HepG2 (cell line): ENCODE data around the gene SYCP2L. TPM values are rescaled to one million over a fixed set of nuclear protein-coding genes. Genes with fewer than 3 reads are reported as not detected.

ENCODE experiments used
- ATAC-seq: fragments of 200-7000 bp; cut with Tn5 transposase; 3 replicates; pipeline ENCODE4 v1.9.1; 2020; ENCODE audit warnings: mild to moderate bottlenecking, moderate library complexity
- BruUV-seq: library from RNA; stranded (reverse); fragments of 400-500 nt; replicated peaks from 2 replicates; lab custom pipeline; 2021; lab: Mats Ljungman, UMichigan
- CTCF ChIA-PET: fragments of 300-600 bp; formaldehyde crosslinking; extraction: SDS; loops from one replicate; lab custom pipeline; 2021; ENCODE audit warnings: low total read pairs, inconsistent platforms, low intra/inter-chr PET ratio; lab: Yijun Ruan, JAX
- POLR2A ChIA-PET: fragments of 350-600 bp; sonication (Branson Sonifier 250); formaldehyde crosslinking; loops from one replicate; lab custom pipeline; 2020; ENCODE audit warnings: antibody characterized with exemption, inconsistent platforms; lab: Yijun Ruan, JAX
- DNase-seq: peaks from one replicate; pipeline ENCODE4 v3.0.0-alpha.2; 2015; ENCODE audit warnings: low spot score
- FAIRE-seq: peaks from 3 replicates; lab custom pipeline; 2011; peaks lifted over from hg19 to GRCh38; lab: Jason Lieb, UNC
- H2AFZ ChIP-seq: one replicate; pipeline ENCODE4 v1.6.1; 2011; ENCODE audit warnings: low read length, inconsistent platforms
- H3K27ac ChIP-seq: fragments of 300-600 bp; 3 replicates; pipeline ENCODE4 v1.8.0; 2011; ENCODE audit warnings: mixed run types, mild to moderate bottlenecking, mixed read lengths, low read length, inconsistent platforms; ENCODE audit not compliant: insufficient read depth; ENCODE audit errors: extremely low read length
- H3K27me3 ChIP-seq, 2 experiments: fragments of 200-600 bp in 1 of 2; 2 replicates in 1 of 2; 3 replicates in 1 of 2; pipeline versions ENCODE4 v1.6.0 to v1.8.0; 2011; ENCODE audit warnings: low read length in 2 of 2, mild to moderate bottlenecking in 2 of 2, moderate library complexity in 2 of 2, inconsistent platforms in 1 of 2; ENCODE audit not compliant: insufficient read depth in 2 of 2, control insufficient read depth in 1 of 2
- H3K36me3 ChIP-seq, 2 experiments: fragments of 200-600 bp in 1 of 2; replicated peaks in 1 of 2; 2 replicates in 1 of 2; 3 replicates in 1 of 2; pipeline versions ENCODE4 v1.5.1 to v1.8.0; 2011; ENCODE audit warnings: low read length in 2 of 2, inconsistent platforms in 1 of 2; ENCODE audit not compliant: insufficient read depth in 2 of 2, control insufficient read depth in 1 of 2
- H3K4me1 ChIP-seq: 2 replicates; pipeline ENCODE4 v1.5.1; 2012; ENCODE audit warnings: low read length, inconsistent platforms; ENCODE audit not compliant: insufficient read depth
- H3K4me2 ChIP-seq: 2 replicates; pipeline ENCODE4 v1.6.0; 2011; ENCODE audit warnings: low read depth, low read length, inconsistent platforms
- H3K4me3 ChIP-seq, 3 experiments: fragments of 200-600 bp in 1 of 3; sonication (generic), shearing (Covaris generic) in 1 of 3; replicated peaks in 1 of 3; 2 replicates each; pipeline ENCODE4 v1.5.1; 2011 to 2016; ENCODE audit warnings: low read length in 3 of 3, inconsistent platforms in 2 of 3, low read depth in 2 of 3, mild to moderate bottlenecking in 2 of 3, control low read depth in 1 of 3, mixed read lengths in 1 of 3; ENCODE audit not compliant: insufficient read depth in 1 of 3
- H3K79me2 ChIP-seq: one replicate; pipeline ENCODE4 v1.6.1; 2011; ENCODE audit warnings: low read length, inconsistent platforms; ENCODE audit not compliant: insufficient read depth
- H3K9ac ChIP-seq: 2 replicates; pipeline ENCODE4 v1.6.0; 2011; ENCODE audit warnings: mild to moderate bottlenecking, low read depth, low read length, inconsistent platforms; ENCODE audit not compliant: insufficient read depth
- H3K9me3 ChIP-seq: 2 replicates; pipeline ENCODE4 v1.5.1; 2012; ENCODE audit warnings: mild to moderate bottlenecking, low read length
- H4K20me1 ChIP-seq: 2 replicates; pipeline ENCODE4 v1.6.0; 2011; ENCODE audit warnings: inconsistent platforms, mild to moderate bottlenecking, low read length, moderate library complexity; ENCODE audit not compliant: insufficient read depth
- CAMTA2 ChIP-seq: sonication (generic); formaldehyde crosslinking; IDR thresholded peaks from 2 replicates; pipeline ENCODE4 v1.4.0; 2020; ENCODE audit warnings: mild to moderate bottlenecking, missing genetic modification reagents, borderline replicate concordance
- CEBPG ChIP-seq: IDR thresholded peaks from 2 replicates; pipeline ENCODE4 v1.6.1; 2016
- GATA4 ChIP-seq: sonication (generic); IDR thresholded peaks from 2 replicates; pipeline ENCODE4 v1.6.1; 2016; ENCODE audit warnings: antibody characterized with exemption, low read depth, borderline replicate concordance
- HMG20A ChIP-seq: IDR thresholded peaks from 2 replicates; pipeline ENCODE4 v1.6.1; 2016; ENCODE audit warnings: borderline replicate concordance
- HNRNPLL ChIP-seq: fragments of 200-400 bp; formaldehyde crosslinking; IDR thresholded peaks from 2 replicates; pipeline ENCODE4 v1.6.1; 2017; ENCODE audit warnings: mild to moderate bottlenecking, low read depth, low read length; ENCODE audit not compliant: poor library complexity, severe bottlenecking
- NKX3-1 ChIP-seq: sonication (generic); formaldehyde crosslinking; IDR thresholded peaks from 2 replicates; pipeline ENCODE4 v1.5.0; 2020; ENCODE audit warnings: missing genetic modification reagents
- NRL ChIP-seq: sonication (generic); formaldehyde crosslinking; IDR thresholded peaks from 2 replicates; pipeline ENCODE4 v1.5.0; 2020; ENCODE audit warnings: missing genetic modification reagents, mild to moderate bottlenecking, moderate library complexity, borderline replicate concordance
- SIN3B ChIP-seq: fragments of 150-350 bp; IDR thresholded peaks from 2 replicates; pipeline ENCODE4 v1.6.1; 2014; ENCODE audit warnings: low read length
- ZNF17 ChIP-seq: sonication (generic); formaldehyde crosslinking; IDR thresholded peaks from 2 replicates; pipeline ENCODE4 v1.5.0; 2020; ENCODE audit warnings: mild to moderate bottlenecking, missing genetic modification reagents
- ZNF430 ChIP-seq: sonication (generic); formaldehyde crosslinking; IDR thresholded peaks from 2 replicates; pipeline ENCODE4 v1.9.0; 2021; ENCODE audit warnings: mild to moderate bottlenecking, missing genetic modification reagents
- ZNF652 ChIP-seq: IDR thresholded peaks from 2 replicates; pipeline ENCODE4 v1.6.1; 2016; ENCODE audit warnings: low read depth, borderline replicate concordance
- ZSCAN25 ChIP-seq: sonication (generic); formaldehyde crosslinking; IDR thresholded peaks from 2 replicates; pipeline ENCODE4 v1.8.0; 2022; ENCODE audit warnings: mild to moderate bottlenecking, missing genetic modification reagents
- WGBS: methylation state at CpG from one replicate; pipeline ENCODE4 v1.1.6; 2017; ENCODE audit warnings: low lambda C conversion rate; 5-methylcytosine and 5-hydroxymethylcytosine counted together
- in situ Hi-C: cut with HindIII; loops from 2 replicates; pipeline ENCODE4 v1.10.0; 2017; ENCODE audit warnings: low pct_unique_long_range_greater_than_20kb; ENCODE audit not compliant: extremely low pct_ligation_motif_present
- intact Hi-C: fragments of 100-400 bp; cut with micrococcal nuclease; formaldehyde crosslinking; loops from one replicate; pipeline ENCODE4 v1.10.0; 2022; ENCODE audit not compliant: unreplicated experiment
- polyA plus RNA-seq, 8 experiments: library from polyadenylated mRNA; depleted of rRNA in 3 of 8; stranded (reverse) in 7 of 8; unstranded in 1 of 8; fragments of >200 nt; fragmentation: Illumina TruSeq in 4 of 8; extraction: Trizol in 4 of 8; gene quantifications; 2 replicates each; pipeline versions ENCODE4 v1.2.1 to v1.2.3, GENCODE V29; 2011 to 2016; ENCODE audit warnings: low read depth in 4 of 8, missing spikeins in 1 of 8, mixed read lengths in 1 of 8; ENCODE audit not compliant: insufficient read depth in 1 of 8
- total RNA-seq, 5 experiments: library from RNA; depleted of rRNA; stranded (reverse); fragments of >200 nt; fragmentation: Illumina TruSeq; extraction: Trizol; gene quantifications; 2 replicates each; pipeline ENCODE4 v1.2.3, GENCODE V29; 2016; ENCODE audit warnings: low read depth in 1 of 5
- TF ChIP-seq, protein P1 (sequence below): sonication (generic); formaldehyde crosslinking; IDR thresholded peaks from 2 replicates; pipeline ENCODE4 v1.5.0; 2020; ENCODE audit warnings: mild to moderate bottlenecking, missing genetic modification reagents

The SYCP2L gene
- total and polyA plus RNA-seq, 2 of the 13 experiments (the other 11 are each of a cell fraction or from before 2014, with no cell fraction given): 0.22 to 0.54 TPM

DNA sequence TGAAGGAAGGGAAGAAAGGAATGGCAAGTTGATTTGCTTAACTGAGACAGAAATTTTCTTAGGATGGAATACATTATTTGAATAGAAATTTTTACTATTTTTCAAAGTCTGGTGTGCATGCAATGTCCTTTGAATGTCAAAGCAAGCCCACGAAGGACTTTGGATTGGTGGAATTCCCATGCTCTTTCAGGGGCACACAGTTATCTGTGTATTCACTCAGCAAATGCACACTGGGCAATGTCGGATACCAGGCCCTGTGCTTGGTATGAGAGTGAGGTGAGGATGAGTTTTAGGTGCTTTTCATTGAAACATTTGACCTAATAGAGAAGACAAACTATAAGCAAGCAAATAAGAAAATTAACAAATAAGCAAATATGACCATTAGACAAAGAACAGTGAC, 73.3 kb downstream of the SYCP2L start (continued):
- TF ChIP-seq, protein P1, sequence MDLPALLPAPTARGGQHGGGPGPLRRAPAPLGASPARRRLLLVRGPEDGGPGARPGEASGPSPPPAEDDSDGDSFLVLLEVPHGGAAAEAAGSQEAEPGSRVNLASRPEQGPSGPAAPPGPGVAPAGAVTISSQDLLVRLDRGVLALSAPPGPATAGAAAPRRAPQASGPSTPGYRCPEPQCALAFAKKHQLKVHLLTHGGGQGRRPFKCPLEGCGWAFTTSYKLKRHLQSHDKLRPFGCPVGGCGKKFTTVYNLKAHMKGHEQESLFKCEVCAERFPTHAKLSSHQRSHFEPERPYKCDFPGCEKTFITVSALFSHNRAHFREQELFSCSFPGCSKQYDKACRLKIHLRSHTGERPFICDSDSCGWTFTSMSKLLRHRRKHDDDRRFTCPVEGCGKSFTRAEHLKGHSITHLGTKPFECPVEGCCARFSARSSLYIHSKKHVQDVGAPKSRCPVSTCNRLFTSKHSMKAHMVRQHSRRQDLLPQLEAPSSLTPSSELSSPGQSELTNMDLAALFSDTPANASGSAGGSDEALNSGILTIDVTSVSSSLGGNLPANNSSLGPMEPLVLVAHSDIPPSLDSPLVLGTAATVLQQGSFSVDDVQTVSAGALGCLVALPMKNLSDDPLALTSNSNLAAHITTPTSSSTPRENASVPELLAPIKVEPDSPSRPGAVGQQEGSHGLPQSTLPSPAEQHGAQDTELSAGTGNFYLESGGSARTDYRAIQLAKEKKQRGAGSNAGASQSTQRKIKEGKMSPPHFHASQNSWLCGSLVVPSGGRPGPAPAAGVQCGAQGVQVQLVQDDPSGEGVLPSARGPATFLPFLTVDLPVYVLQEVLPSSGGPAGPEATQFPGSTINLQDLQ: no peak
- TF ChIP-seq ZNF652 (CRISPR knock-in tag): no peak
- no peak for TF ChIP-seq ZNF17
- no peak for TF ChIP-seq ZNF430 (CRISPR knock-in tag)
- 0 out of 2 replicates have a peak, but pooled peaks have one; percentile 34 for TF ChIP-seq HMG20A (CRISPR knock-in tag)
- no peak for TF ChIP-seq SIN3B
- no peak for TF ChIP-seq NRL (CRISPR knock-in tag)
- TF ChIP-seq NKX3-1: no peak
- no peak for TF ChIP-seq CEBPG (CRISPR knock-in tag)
- TF ChIP-seq ZSCAN25 (CRISPR knock-in tag): no peak
- no peak for TF ChIP-seq HNRNPLL

DNA sequence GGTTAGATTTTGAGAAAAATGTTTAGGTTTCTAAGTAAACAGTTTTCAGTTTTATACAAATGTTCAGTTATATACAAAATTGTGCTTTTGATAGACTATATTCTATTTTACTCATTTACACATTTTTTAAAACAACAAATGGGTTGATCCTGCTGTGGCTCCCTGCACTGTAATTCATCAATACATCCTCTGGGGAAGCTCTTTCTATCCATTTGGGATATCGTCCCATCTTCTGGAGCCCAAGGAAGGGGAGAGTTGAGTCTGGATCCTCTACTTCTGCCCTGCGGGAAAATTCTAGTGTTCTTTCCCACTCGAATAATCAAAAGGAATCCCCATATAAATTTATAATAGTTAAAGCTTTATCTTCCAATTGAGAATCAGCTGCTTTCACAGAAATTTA, 75.0 kb downstream of the SYCP2L start:
- Histone ChIP-seq H3K79me2 (no peaks in the 10 kb centered on the region), H4K20me1 (no peaks in the 10 kb centered on the region), H3K4me3 (no peak overlapping the region)
- CTCF ChIA-PET: interaction anchor here (1.6 kb wide), 1 partner anchor 82 kb away, joined by 5 read pairs; the partner anchor contains the start of gene ELOVL2
- no peak for FAIRE-seq
- DNase-seq: no peak
- no peak for ATAC-seq
- TF ChIP-seq CAMTA2 (CRISPR knock-in tag) (no peak), GATA4 (no peak)
- TF ChIP-seq, all 625 proteins: peak for 0
- WGBS: 76% methylated on average over 3 of the region's 3 CpGs
- Histone ChIP-seq H3K9ac (no peak overlapping the region), H2AFZ (no peak overlapping the region), H3K27me3 (no peaks in the 10 kb centered on the region), H3K9me3 (peaks cover 9% of the 10 kb centered on the region; the same call in 1 of the 2 replicates), H3K4me2 (no peak overlapping the region), H3K27ac (no peak overlapping the region), H3K36me3 (no peaks in the 10 kb centered on the region), H3K4me1 (peaks cover 49% of the 10 kb centered on the region)
- BruUV-seq: no TSS peak
- in situ Hi-C loops (no loop called here), intact Hi-C loops (no loop called here)
- POLR2A ChIA-PET: interaction anchor here (0.9 kb wide), 1 partner anchor 46 kb away, joined by 3 read pairs; no protein-coding TSS in a partner anchor
